Cardiac fibroblast (primary cell): Measurements from ENCODE around the gene ACY1.
"Not testable (repeated sequence)": the region's sequence is repeated elsewhere in the genome, so short reads cannot be mapped to it uniquely, and the experiment has no call there.

ENCODE experiments used
- DNase-seq, 2 donors: peaks; one replicate each; pipeline versions ENCODE4 v3.0.0 to v3.0.0-alpha.2; 2010; ENCODE audit warnings: low read depth in 2 of 2
- H3K4me3 ChIP-seq, 2 donors: replicated peaks in 1 of 2; 1 replicate in 1 of 2; 2 replicates in 1 of 2; pipeline ENCODE4 v1.5.1; 2011; ENCODE audit warnings: low read depth in 2 of 2, low read length in 2 of 2, mild to moderate bottlenecking in 2 of 2, moderate library complexity in 1 of 2
- CTCF ChIP-seq: IDR thresholded peaks from one replicate; pipeline ENCODE4 v1.5.1; 2011; ENCODE audit warnings: low read depth, mild to moderate bottlenecking, low read length, inconsistent platforms

Gene ACY1

GRCh38 chr3:51984269-51984647 is 923 bp downstream of the ACY1 start:
- no peak overlapping the region for H3K4me3 ChIP-seq
- TF ChIP-seq CTCF, result no peak
- no peak for DNase-seq

GRCh38 chr3:51985063-51985462 is 1.7 kb downstream of the ACY1 start:
- TF ChIP-seq CTCF, result no peak
- no peak for DNase-seq
- H3K4me3 ChIP-seq, result no peak overlapping the region

- no peak overlapping the region for H3K4me3 ChIP-seq
- no peak for TF ChIP-seq CTCF
- no peak for DNase-seq
Observed at GRCh38 chr3:51986010-51986947, 2.9 kb downstream of the ACY1 start.

GRCh38 chr3:51987568-51987967 is 4.2 kb downstream of the ACY1 start:
- TF ChIP-seq CTCF, result no peak
- no peak overlapping the region for H3K4me3 ChIP-seq
- DNase-seq, result no peak

- no peak overlapping the region for H3K4me3 ChIP-seq
- TF ChIP-seq CTCF, result no peak
- no peak for DNase-seq
Observed at GRCh38 chr3:51988286-51989146, 5.2 kb downstream of the ACY1 start.

- not testable (repeated sequence) for H3K4me3 ChIP-seq, DNase-seq
Observed at GRCh38 chr3:51990501-51990971, 7.2 kb downstream of the ACY1 start.
